OCI-LY7 (cell line): ENCODE results near the gene CLN3. TPM values are rescaled to one million over a fixed set of nuclear protein-coding genes. Genes with fewer than 3 reads are reported as not detected.

ENCODE experiments used
- BruUV-seq: library from RNA; stranded (reverse); fragments of 400-500 nt; replicated peaks from 2 replicates; lab custom pipeline; 2021; lab: Mats Ljungman, UMichigan
- CTCF ChIA-PET: fragments of 300-600 bp; sonication (Branson Sonifier 250); formaldehyde crosslinking; loops from one replicate; lab custom pipeline; 2022; ENCODE audit warnings: antibody characterized with exemption; ENCODE audit not compliant: unreplicated experiment; lab: Charles Lee
- POLR2A ChIA-PET: fragments of 300-600 bp; sonication (Branson Sonifier 250); formaldehyde crosslinking; loops from one replicate; lab custom pipeline; 2022; ENCODE audit warnings: antibody characterized with exemption; lab: Charles Lee
- DNase-seq: peaks from one replicate; pipeline ENCODE4 v3.0.0-alpha.2; 2015; ENCODE audit warnings: low spot score
- H2AFZ ChIP-seq: fragments of 200-600 bp; sonication (generic), shearing (Covaris generic); 2 replicates; pipeline ENCODE4 v1.6.1; 2014; ENCODE audit warnings: mild to moderate bottlenecking, antibody characterized with exemption, low read length, moderate library complexity
- H3K27ac ChIP-seq: fragments of 200-600 bp; sonication (generic); 2 replicates; pipeline ENCODE4 v1.5.1; 2014; ENCODE audit warnings: mixed run types, low read depth, mild to moderate bottlenecking, moderate library complexity, low read length, inconsistent platforms; ENCODE audit not compliant: poor library complexity, severe bottlenecking
- H3K36me3 ChIP-seq: fragments of 200-600 bp; sonication (generic); 2 replicates; pipeline ENCODE4 v1.6.1; 2014; ENCODE audit warnings: mild to moderate bottlenecking, antibody characterized with exemption, low read length, moderate library complexity, mixed read lengths; ENCODE audit not compliant: insufficient read depth
- H3K4me1 ChIP-seq: fragments of 200-600 bp; sonication (generic); 2 replicates; pipeline ENCODE4 v1.5.1; 2014; ENCODE audit warnings: mild to moderate bottlenecking, low read length; ENCODE audit not compliant: insufficient read depth, poor library complexity, severe bottlenecking
- H3K4me2 ChIP-seq: fragments of 200-600 bp; sonication (generic); 2 replicates; pipeline ENCODE4 v1.6.1; 2014; ENCODE audit warnings: mild to moderate bottlenecking, low read length
- H3K4me3 ChIP-seq: fragments of 200-600 bp; sonication (generic); 2 replicates; pipeline ENCODE4 v1.5.1; 2014; ENCODE audit warnings: mild to moderate bottlenecking, low read depth, low read length; ENCODE audit not compliant: poor library complexity, severe bottlenecking
- H3K79me2 ChIP-seq: fragments of 200-600 bp; sonication (generic); 2 replicates; pipeline ENCODE4 v1.6.1; 2016; ENCODE audit warnings: low read depth, mild to moderate bottlenecking, low read length, moderate library complexity, mixed read lengths; ENCODE audit not compliant: insufficient read depth
- H3K9me2 ChIP-seq: fragments of 200-600 bp; sonication (generic); 2 replicates; pipeline ENCODE4 v1.6.1; 2016; ENCODE audit warnings: mild to moderate bottlenecking, low read length, mixed read lengths; ENCODE audit not compliant: insufficient read depth
- H3K9me3 ChIP-seq: fragments of 200-600 bp; sonication (generic); 2 replicates; pipeline ENCODE4 v1.6.1; 2014; ENCODE audit warnings: mild to moderate bottlenecking, mixed run types, low read length, mixed read lengths
- H4K20me1 ChIP-seq: fragments of 200-600 bp; sonication (generic); 2 replicates; pipeline ENCODE4 v1.6.1; 2014; ENCODE audit warnings: mild to moderate bottlenecking, antibody characterized with exemption, low read length, moderate library complexity, mixed read lengths; ENCODE audit not compliant: insufficient read depth
- CTCF ChIP-seq: fragments of 200-600 bp; sonication (generic); conservative IDR thresholded peaks from 2 replicates; pipeline ENCODE4 v1.5.1; 2014; ENCODE audit warnings: mild to moderate bottlenecking, antibody characterized with exemption, low read length, moderate library complexity, mixed read lengths
- EZH2phosphoT487 ChIP-seq: fragments of 200-600 bp; sonication (generic); IDR thresholded peaks from 2 replicates; pipeline ENCODE4 v1.6.1; 2018; ENCODE audit warnings: low read depth, borderline replicate concordance, mild to moderate bottlenecking, mixed run types, antibody characterized with exemption, low read length, moderate library complexity, mixed read lengths
- intact Hi-C: fragments of 100-400 bp; cut with micrococcal nuclease; formaldehyde crosslinking; loops from one replicate; pipeline ENCODE4 v1.10.0; 2022; ENCODE audit not compliant: unreplicated experiment
- total RNA-seq, 2 experiments: library from RNA; depleted of rRNA in 1 of 2; stranded (reverse); fragments of >200 nt in 1 of 2; shearing (Covaris generic) in 1 of 2; gene quantifications; 2 replicates each; pipeline ENCODE4 v1.2.3, GENCODE V29; 2014 to 2022

CLN3 gene
- total RNA-seq, 2 experiments from 2014 or later, result 29.7 to 42.3 TPM

- CTCF ChIA-PET, result no interaction called here
- intact Hi-C loops, result no loop called here
- no peak overlapping the region for H3K4me2 ChIP-seq
- no TSS peak for BruUV-seq
- no peaks in the 10 kb centered on the region for H3K79me2 ChIP-seq
- no peak overlapping the region for H3K4me3 ChIP-seq
- TF ChIP-seq CTCF, result no peak
- no peak for TF ChIP-seq EZH2phosphoT487
- peaks cover 3% of the 10 kb centered on the region for H3K4me1 ChIP-seq
- POLR2A ChIA-PET, result no interaction called here
- no peak for DNase-seq
- no peak overlapping the region for H2AFZ ChIP-seq
- H3K9me2 ChIP-seq, result no peaks in the 10 kb centered on the region
- H3K9me3 ChIP-seq, result no peaks in the 10 kb centered on the region
- H3K36me3 ChIP-seq, result peaks cover 60% of the 10 kb centered on the region
- H4K20me1 ChIP-seq, result no peaks in the 10 kb centered on the region
- no peak overlapping the region for H3K27ac ChIP-seq
Observed at GRCh38 chr16:28478506-28479180, 13.2 kb downstream of the CLN3 start.

- no peaks in the 10 kb centered on the region for H3K79me2 ChIP-seq
- H3K27ac ChIP-seq, result no peak overlapping the region
- H3K9me2 ChIP-seq, result no peaks in the 10 kb centered on the region
- BruUV-seq, result no TSS peak
- DNase-seq, result no peak
- H4K20me1 ChIP-seq, result no peaks in the 10 kb centered on the region
- CTCF ChIA-PET, result no interaction called here
- H3K36me3 ChIP-seq, result peaks cover 59% of the 10 kb centered on the region
- POLR2A ChIA-PET, result no interaction called here
- H3K4me3 ChIP-seq, result no peak overlapping the region
- intact Hi-C loops, result no loop called here
- H2AFZ ChIP-seq, result no peak overlapping the region
- no peaks in the 10 kb centered on the region for H3K9me3 ChIP-seq
- TF ChIP-seq CTCF (no peak), EZH2phosphoT487 (no peak)
- H3K4me2 ChIP-seq, result no peak overlapping the region
- peaks cover 6% of the 10 kb centered on the region for H3K4me1 ChIP-seq
Observed at GRCh38 chr16:28477311-28477920, 14.5 kb downstream of the CLN3 start.

GRCh38 chr16:28475221-28475620 is 16.7 kb downstream of the CLN3 start:
- H3K79me2 ChIP-seq, result no peaks in the 10 kb centered on the region
- no peaks in the 10 kb centered on the region for H4K20me1 ChIP-seq
- no peak overlapping the region for H3K4me3 ChIP-seq
- no peak overlapping the region for H3K27ac ChIP-seq
- no peaks in the 10 kb centered on the region for H3K9me3 ChIP-seq
- no peaks in the 10 kb centered on the region for H3K9me2 ChIP-seq
- TF ChIP-seq CTCF, result no peak
- TF ChIP-seq EZH2phosphoT487, result no peak
- ChIA-PET POLR2A (no interaction called here), CTCF (no interaction called here)
- intact Hi-C loops, result no loop called here
- BruUV-seq, result no TSS peak
- DNase-seq, result no peak
- peaks cover 44% of the 10 kb centered on the region for H3K36me3 ChIP-seq
- H3K4me2 ChIP-seq, result no peak overlapping the region
- H2AFZ ChIP-seq, result no peak overlapping the region
- peaks cover 6% of the 10 kb centered on the region for H3K4me1 ChIP-seq
